OCI-LY1 (cell line): Measurements from ENCODE around the gene CTTNBP2NL.

Experiments used
- EZH2 ChIP-seq: fragments of 200-600 bp; sonication (generic), shearing (Covaris generic); IDR thresholded peaks from 2 replicates; pipeline ENCODE4 v1.8.0; 2017; ENCODE audit warnings: borderline replicate concordance, mixed run types, mild to moderate bottlenecking, antibody characterized with exemption, low read length, moderate library complexity, mixed read lengths
- TF ChIP-seq, protein P1 (sequence below): fragments of 200-600 bp; sonication (generic), shearing (Covaris generic); IDR thresholded peaks from 2 replicates; pipeline ENCODE4 v1.5.1; 2017; ENCODE audit warnings: mild to moderate bottlenecking, antibody characterized with exemption, low read length, moderate library complexity, mixed read lengths

DNA sequence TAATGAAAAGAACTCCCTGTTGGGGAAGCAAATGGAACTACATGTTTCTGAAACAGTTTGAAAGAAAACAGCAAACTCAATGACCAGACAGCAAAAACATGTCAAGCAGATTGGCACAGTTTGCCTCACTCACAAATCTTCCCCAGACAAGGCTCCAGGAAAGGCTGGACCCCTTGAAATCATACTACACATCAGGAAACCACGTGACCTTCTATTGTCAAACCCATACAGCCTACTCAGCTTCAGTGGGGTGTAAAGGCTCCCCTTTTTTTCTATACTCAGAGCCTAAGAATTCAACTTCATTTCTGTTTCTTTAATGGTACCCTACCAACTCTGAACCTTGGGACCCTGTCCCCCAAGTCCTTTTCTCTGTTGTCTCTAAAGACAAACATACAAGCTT lies 15.7 kb upstream of the CTTNBP2NL start:
- TF ChIP-seq, protein P1, sequence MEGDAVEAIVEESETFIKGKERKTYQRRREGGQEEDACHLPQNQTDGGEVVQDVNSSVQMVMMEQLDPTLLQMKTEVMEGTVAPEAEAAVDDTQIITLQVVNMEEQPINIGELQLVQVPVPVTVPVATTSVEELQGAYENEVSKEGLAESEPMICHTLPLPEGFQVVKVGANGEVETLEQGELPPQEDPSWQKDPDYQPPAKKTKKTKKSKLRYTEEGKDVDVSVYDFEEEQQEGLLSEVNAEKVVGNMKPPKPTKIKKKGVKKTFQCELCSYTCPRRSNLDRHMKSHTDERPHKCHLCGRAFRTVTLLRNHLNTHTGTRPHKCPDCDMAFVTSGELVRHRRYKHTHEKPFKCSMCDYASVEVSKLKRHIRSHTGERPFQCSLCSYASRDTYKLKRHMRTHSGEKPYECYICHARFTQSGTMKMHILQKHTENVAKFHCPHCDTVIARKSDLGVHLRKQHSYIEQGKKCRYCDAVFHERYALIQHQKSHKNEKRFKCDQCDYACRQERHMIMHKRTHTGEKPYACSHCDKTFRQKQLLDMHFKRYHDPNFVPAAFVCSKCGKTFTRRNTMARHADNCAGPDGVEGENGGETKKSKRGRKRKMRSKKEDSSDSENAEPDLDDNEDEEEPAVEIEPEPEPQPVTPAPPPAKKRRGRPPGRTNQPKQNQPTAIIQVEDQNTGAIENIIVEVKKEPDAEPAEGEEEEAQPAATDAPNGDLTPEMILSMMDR = no peak
- TF ChIP-seq EZH2 = no peak
